Non-pigmented ciliary epithelial cell (primary cell): Measurements from ENCODE around the gene GPNMB.

ENCODE experiments used
- DNase-seq: peaks from one replicate; pipeline ENCODE4 v3.0.0-alpha.2; 2010; ENCODE audit warnings: low read depth

Gene GPNMB

GRCh38 chr7:23230641-23231101 is 15.9 kb upstream of the GPNMB start:
- no peak for DNase-seq

- no peak for DNase-seq
Observed at GRCh38 chr7:23232966-23233365, 13.6 kb upstream of the GPNMB start.

- no peak for DNase-seq
Observed at GRCh38 chr7:23234569-23235296, 11.8 kb upstream of the GPNMB start.

GRCh38 chr7:23235813-23236221 is 10.8 kb upstream of the GPNMB start:
- no peak for DNase-seq

- DNase-seq: no peak
Observed at GRCh38 chr7:23237000-23237399, 9.6 kb upstream of the GPNMB start.

- DNase-seq: no peak
Observed at GRCh38 chr7:23238983-23239652, 7.5 kb upstream of the GPNMB start.

- no peak for DNase-seq
Observed at GRCh38 chr7:23239698-23240097, 6.9 kb upstream of the GPNMB start.

GRCh38 chr7:23242321-23242720 is 4.3 kb upstream of the GPNMB start:
- no peak for DNase-seq

GRCh38 chr7:23242935-23243334 is 3.6 kb upstream of the GPNMB start:
- DNase-seq: no peak

GRCh38 chr7:23247046-23247602 is 549 bp downstream of the GPNMB start:
- DNase-seq: no peak

GRCh38 chr7:23247603-23248335 is 1.2 kb downstream of the GPNMB start:
- DNase-seq: no peak

- no peak for DNase-seq
Observed at GRCh38 chr7:23249486-23249885, 2.9 kb downstream of the GPNMB start.

GRCh38 chr7:23254051-23254681 is 7.6 kb downstream of the GPNMB start:
- DNase-seq: no peak

GRCh38 chr7:23256731-23257130 is 10.2 kb downstream of the GPNMB start:
- no peak for DNase-seq

GRCh38 chr7:23260371-23260770 is 13.8 kb downstream of the GPNMB start:
- no peak for DNase-seq

GRCh38 chr7:23261843-23262452 is 15.4 kb downstream of the GPNMB start:
- no peak for DNase-seq

- DNase-seq: no peak
Observed at GRCh38 chr7:23264916-23265458, 18.4 kb downstream of the GPNMB start.

GRCh38 chr7:23266918-23267317 is 20.3 kb downstream of the GPNMB start:
- no peak for DNase-seq

- DNase-seq: no peak
Observed at GRCh38 chr7:23267357-23267756, 20.8 kb downstream of the GPNMB start.

- no peak for DNase-seq
Observed at GRCh38 chr7:23268167-23268566, 21.6 kb downstream of the GPNMB start.

- DNase-seq: no peak
Observed at GRCh38 chr7:23268746-23269145, 22.2 kb downstream of the GPNMB start.
